ENCODE data around the gene ZDHHC13.

Gene ZDHHC13

DNA sequence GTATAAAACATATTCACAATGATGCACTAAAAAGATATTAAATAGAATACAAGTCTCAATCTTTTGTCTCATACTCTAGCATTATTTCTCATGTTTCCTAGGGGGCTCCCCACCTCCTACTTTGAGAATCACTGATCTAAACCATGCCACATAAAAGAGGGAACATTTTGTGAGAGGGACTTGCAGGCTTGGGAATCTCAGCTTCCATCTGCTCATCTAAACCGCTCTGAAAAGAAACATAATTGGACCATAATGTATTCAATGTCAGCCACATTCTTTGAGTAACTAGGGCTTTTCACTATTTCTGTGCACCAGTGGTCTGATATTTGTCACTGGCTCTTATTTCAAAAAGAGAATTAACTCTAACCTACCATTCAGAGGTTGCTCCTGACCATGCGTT lies 91.2 kb downstream of the ZDHHC13 start:
- no peak for DNase-seq (ENCODE audit: low spot score)

DNA sequence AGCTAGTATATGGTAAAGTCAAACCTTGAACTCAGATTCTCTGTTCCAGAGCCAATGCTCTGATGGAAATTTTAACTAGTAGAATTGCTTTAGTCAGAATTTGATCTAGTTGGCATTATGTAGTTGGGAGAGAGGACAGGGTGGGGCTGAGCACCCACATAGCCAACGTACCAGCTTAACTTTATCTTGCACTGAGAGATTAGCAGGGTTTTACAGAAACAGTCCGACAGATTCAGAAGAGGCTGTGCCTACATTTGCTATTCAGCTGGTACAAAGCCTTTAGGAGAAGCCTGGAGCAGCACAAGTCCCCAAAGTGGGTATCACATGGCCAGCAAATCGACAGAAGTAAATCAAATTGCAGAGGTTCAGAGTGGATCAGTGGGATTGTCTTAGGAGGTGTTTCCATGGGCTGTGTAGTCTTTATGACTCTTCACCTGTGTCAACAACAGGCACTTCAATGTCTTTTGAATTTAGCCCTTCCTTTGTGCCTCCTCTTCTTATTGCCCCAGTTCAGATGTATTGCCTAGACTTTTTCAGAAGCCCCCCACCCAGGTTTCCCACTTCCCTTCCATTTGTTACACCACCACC lies 92.1 kb downstream of the ZDHHC13 start:
- DNase-seq (ENCODE audit: low spot score), result no peak

- no peak for DNase-seq (ENCODE audit: low spot score)
Observed at GRCh38 chr11:19209617-19210370, 92.8 kb downstream of the ZDHHC13 start.

GRCh38 chr11:19216021-19216420 lies 99.1 kb downstream of the ZDHHC13 start:
- no peak for DNase-seq (ENCODE audit: low spot score)

- DNase-seq (ENCODE audit: low spot score), result no peak
Observed at GRCh38 chr11:19216709-19217374, 99.9 kb downstream of the ZDHHC13 start.

- DNase-seq (ENCODE audit: low spot score), result peak; percentile 55
Observed at GRCh38 chr11:19218216-19218615, 101.2 kb downstream of the ZDHHC13 start.

GRCh38 chr11:19218786-19219460 lies 102.0 kb downstream of the ZDHHC13 start:
- peak; percentile 41 for DNase-seq (ENCODE audit: low spot score)

DNA sequence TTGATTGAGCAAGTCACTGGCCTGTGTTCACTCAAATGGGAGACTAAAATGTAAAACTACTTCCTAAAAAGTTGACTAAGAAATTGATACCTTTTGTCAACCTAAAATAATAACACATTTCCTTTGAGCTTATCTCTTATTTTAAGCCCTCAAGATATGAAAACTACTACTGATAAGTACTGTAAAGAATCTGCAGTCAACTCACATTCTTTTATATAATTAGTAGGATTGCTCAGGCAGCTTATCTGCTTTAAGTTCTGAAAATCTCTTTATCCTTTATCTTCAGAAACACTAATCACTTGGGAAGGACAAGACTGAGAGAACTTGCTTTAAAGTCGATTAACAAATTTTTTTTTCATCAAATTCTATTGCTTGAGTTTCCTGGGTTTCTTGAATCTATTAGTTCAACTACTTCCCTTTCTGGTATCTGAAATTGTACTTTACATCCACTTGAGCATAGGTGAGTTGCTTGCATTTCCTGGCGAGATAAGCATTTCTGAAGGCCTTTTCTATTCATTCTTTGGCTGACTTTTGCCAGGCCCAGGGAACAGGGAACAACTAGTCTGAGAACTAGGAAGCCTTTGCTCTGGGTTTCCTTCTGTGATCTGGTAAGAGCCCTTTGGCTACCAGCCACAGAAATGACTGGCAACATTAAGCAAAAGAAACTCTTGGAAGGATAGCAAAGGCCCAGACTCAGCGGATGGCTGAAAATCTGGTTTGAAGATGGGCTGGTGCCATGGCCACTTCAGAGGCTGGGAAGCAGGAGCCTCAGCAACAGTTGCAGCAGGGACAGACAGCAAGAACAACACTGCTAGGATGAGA lies 104.1 kb downstream of the ZDHHC13 start:
- peak; percentile 41 for DNase-seq (ENCODE audit: low spot score)

DNA sequence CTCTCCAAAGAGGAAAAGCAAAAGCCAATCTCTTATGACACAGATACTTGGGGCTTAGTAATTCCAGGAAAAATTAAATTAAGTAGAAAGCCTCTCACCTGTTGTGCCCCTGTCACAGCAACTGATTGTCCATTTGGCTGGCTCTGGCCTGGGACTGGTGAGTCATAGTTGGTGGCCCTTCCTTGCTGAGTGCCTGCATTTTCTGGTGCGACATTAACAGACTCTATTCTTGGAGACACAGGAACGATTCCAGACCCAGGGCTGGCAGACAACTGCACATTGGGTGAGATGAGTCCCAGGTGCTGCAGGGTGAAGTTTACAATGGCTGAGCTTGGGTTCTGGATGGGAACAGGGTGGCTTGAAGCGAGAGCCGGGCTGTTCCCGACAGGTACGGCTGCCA lies 108.2 kb downstream of the ZDHHC13 start:
- DNase-seq (ENCODE audit: low spot score), result no peak

DNA sequence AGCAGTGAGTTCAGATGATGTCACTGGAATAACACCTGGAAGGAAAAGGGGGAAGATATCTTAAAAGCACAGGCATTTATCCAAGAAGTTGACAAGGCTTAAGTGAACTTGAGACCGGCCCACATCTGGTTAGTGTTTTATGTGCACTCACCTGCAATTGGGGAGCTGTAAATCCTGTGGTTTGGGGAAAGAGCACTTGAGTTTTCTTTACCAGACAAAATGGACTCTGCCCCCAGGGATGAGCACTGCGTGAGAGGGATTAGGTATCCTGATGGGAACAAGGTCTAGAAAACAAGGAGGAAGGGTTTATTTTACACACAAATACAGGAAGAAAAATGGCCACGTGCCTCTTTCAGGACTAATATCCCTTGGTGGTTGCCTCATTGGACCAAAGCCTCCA lies 108.6 kb downstream of the ZDHHC13 start:
- no peak for DNase-seq (ENCODE audit: low spot score)

Data from globus pallidus (tissue), 1 donor.